BE2C (cell line): ENCODE results near the gene C4orf17.

Source experiments
- DNase-seq: peaks from one replicate; pipeline ENCODE4 v3.0.0-alpha.2; 2020
- H3K27me3 ChIP-seq: fragments of 250-450 bp; sonication (Bioruptor Pico); 2 replicates; pipeline ENCODE4 v1.5.1; 2020; ENCODE audit warnings: mild to moderate bottlenecking
- H3K36me3 ChIP-seq: fragments of 250-450 bp; sonication (Bioruptor Pico); 2 replicates; pipeline ENCODE4 v1.5.1; 2020; ENCODE audit warnings: mild to moderate bottlenecking
- H3K4me1 ChIP-seq: fragments of 250-450 bp; sonication (Bioruptor Pico); 2 replicates; pipeline ENCODE4 v1.5.1; 2020
- H3K4me3 ChIP-seq: 2 replicates; pipeline ENCODE4 v1.5.1; 2011; ENCODE audit warnings: low read depth, low read length
- H3K9me3 ChIP-seq: fragments of 250-450 bp; sonication (Bioruptor Pico); 2 replicates; pipeline ENCODE4 v1.5.1; 2020
- TF ChIP-seq, protein P1 (sequence below): IDR thresholded peaks from 2 replicates; pipeline ENCODE4 v1.5.1; 2012; ENCODE audit warnings: mild to moderate bottlenecking, low read depth, low read length

C4orf17 gene

GRCh38 chr4:99573735-99574368 is 63.0 kb downstream of the C4orf17 start:
- Histone ChIP-seq H3K27me3 (peaks cover 43% of the 10 kb centered on the region), H3K36me3 (no peaks in the 10 kb centered on the region), H3K9me3 (no peaks in the 10 kb centered on the region), H3K4me1 (no peaks in the 10 kb centered on the region), H3K4me3 (no peak overlapping the region)
- DNase-seq, result no peak
- TF ChIP-seq, protein P1, sequence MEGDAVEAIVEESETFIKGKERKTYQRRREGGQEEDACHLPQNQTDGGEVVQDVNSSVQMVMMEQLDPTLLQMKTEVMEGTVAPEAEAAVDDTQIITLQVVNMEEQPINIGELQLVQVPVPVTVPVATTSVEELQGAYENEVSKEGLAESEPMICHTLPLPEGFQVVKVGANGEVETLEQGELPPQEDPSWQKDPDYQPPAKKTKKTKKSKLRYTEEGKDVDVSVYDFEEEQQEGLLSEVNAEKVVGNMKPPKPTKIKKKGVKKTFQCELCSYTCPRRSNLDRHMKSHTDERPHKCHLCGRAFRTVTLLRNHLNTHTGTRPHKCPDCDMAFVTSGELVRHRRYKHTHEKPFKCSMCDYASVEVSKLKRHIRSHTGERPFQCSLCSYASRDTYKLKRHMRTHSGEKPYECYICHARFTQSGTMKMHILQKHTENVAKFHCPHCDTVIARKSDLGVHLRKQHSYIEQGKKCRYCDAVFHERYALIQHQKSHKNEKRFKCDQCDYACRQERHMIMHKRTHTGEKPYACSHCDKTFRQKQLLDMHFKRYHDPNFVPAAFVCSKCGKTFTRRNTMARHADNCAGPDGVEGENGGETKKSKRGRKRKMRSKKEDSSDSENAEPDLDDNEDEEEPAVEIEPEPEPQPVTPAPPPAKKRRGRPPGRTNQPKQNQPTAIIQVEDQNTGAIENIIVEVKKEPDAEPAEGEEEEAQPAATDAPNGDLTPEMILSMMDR, result no peak

- Histone ChIP-seq H3K9me3 (no peaks in the 10 kb centered on the region), H3K36me3 (no peaks in the 10 kb centered on the region), H3K4me3 (no peak within 1 kb of the TSS), H3K27me3 (peaks cover 41% of the 10 kb centered on the region), H3K4me1 (no peaks in the 10 kb centered on the region)
- TF ChIP-seq, protein P1, result no peak
- no peak for DNase-seq
These were observed 63.9 kb downstream of the C4orf17 start, which contains the start of gene MTTP for GRCh38 chr4:99574530-99575324. MTTP (plus strand) TSS chr4:99574824; CDS start chr4:99574910, 86 bp downstream.

DNA sequence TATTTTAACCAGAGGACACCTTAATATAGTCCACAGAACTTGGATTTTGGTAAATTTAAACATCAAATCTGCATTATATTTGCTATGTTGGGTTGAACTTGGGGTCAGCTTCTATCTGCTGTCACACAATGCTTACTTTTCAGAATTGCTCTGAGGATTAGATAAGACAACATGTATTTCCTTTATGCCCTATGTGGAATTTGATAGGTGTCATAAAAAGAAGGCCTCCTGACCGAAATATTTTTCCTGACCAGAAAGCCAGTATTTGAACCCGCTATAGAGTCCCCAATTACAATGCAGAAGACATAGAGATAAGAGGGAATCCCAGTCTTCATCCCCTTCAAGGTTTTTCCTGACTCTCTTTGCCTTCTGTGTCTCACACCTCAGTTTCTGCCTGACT is 67.9 kb downstream of the C4orf17 start:
- no peaks in the 10 kb centered on the region for H3K4me1 ChIP-seq
- no peak overlapping the region for H3K4me3 ChIP-seq
- H3K27me3 ChIP-seq, result peaks cover 38% of the 10 kb centered on the region
- no peak for DNase-seq
- no peaks in the 10 kb centered on the region for H3K9me3 ChIP-seq
- H3K36me3 ChIP-seq, result no peaks in the 10 kb centered on the region
- TF ChIP-seq, protein P1, result no peak

DNA sequence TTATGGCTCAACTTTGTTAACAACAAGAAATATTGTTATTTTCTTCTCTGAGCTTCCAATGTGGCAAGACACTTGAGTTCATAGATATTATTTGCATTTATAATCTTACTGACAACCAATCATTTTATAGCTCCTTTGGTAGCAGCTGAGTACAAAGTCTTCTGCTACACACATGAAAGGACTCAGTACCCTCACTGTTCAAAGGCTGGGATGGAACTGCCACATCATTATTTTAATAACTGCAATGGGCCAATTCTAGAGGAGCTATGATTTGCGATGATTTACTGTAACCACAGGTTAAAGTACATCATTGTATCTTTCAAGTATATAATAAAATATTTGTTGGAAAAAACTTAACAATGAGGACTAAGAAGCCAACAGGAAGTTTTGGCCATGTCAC is 74.7 kb downstream of the C4orf17 start:
- H3K27me3 ChIP-seq, result peaks cover 19% of the 10 kb centered on the region
- no peak for DNase-seq
- TF ChIP-seq, protein P1, result no peak

DNA sequence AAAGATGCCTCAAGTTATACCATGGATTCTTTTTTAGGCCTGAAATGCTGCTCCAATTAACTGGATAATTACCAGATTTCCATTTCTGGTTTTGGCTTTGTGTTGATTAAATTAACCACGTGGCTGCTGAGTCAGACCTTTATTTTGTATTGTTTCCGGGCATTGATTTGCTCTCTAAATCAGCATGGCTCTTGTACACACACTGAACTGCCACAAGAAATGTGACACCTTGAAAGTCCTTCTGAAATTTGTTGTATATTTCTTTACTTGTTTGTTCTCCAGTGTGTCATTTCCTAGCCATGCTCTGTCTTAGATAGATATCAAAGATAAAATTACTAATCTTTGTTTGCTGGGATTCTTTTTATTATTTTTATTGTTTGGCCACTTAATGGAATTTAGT is 75.5 kb downstream of the C4orf17 start:
- peaks cover 10% of the 10 kb centered on the region for H3K4me1 ChIP-seq
- H3K36me3 ChIP-seq, result no peaks in the 10 kb centered on the region
- TF ChIP-seq, protein P1, result no peak
- no peak for DNase-seq
- no peak overlapping the region for H3K4me3 ChIP-seq
- H3K27me3 ChIP-seq, result peaks cover 15% of the 10 kb centered on the region
- no peaks in the 10 kb centered on the region for H3K9me3 ChIP-seq

More for the DNA sequence above, 74.7 kb downstream of the C4orf17 start:
- no peaks in the 10 kb centered on the region for H3K36me3 ChIP-seq
- H3K4me1 ChIP-seq, result peaks cover 10% of the 10 kb centered on the region
- no peak overlapping the region for H3K4me3 ChIP-seq
- no peaks in the 10 kb centered on the region for H3K9me3 ChIP-seq

DNA sequence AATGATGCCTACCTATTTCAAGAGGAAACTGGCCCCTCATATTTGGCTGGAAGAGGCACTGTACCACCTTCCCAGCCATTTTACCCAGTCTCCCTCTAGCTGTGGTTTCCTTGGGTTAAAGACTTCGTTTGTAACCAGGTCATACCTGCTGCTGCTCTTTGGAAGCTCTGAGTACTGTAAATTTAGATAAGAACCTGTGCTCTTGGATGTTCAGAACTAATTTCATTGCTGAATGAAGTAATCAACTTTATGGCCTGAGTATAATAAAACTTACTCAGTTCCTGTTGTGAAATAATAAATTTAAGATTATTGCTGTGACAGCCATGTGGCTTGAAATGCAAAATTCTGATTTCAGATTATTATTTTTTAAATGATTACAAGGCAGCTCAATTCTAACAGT is 76.0 kb downstream of the C4orf17 start:
- TF ChIP-seq, protein P1, result no peak
- no peak overlapping the region for H3K4me3 ChIP-seq
- no peak for DNase-seq
- no peaks in the 10 kb centered on the region for H3K36me3 ChIP-seq
- peaks cover 15% of the 10 kb centered on the region for H3K27me3 ChIP-seq
- no peaks in the 10 kb centered on the region for H3K9me3 ChIP-seq
- peaks cover 10% of the 10 kb centered on the region for H3K4me1 ChIP-seq
